Endothelial cell of umbilical vein (primary cell): ENCODE results near the gene MAEL.

Source experiments
- CTCF ChIP-seq, 2 donors: IDR thresholded peaks; 1 replicate in 1 of 2; 2 replicates in 1 of 2; pipeline ENCODE4 v1.5.1; 2011; ENCODE audit warnings: low read length in 2 of 2, mild to moderate bottlenecking in 2 of 2, moderate library complexity in 2 of 2, control low read depth in 1 of 2, inconsistent platforms in 1 of 2, low read depth in 1 of 2; ENCODE audit not compliant: insufficient read depth in 1 of 2; ENCODE audit errors: extremely low read depth in 1 of 2
- EZH2 ChIP-seq: IDR thresholded peaks from 2 replicates; pipeline ENCODE4 v1.6.1; 2012; ENCODE audit warnings: borderline replicate concordance, low read depth, mild to moderate bottlenecking, moderate library complexity, low read length, inconsistent platforms; ENCODE audit not compliant: severe bottlenecking
- FOS ChIP-seq: IDR thresholded peaks from 2 replicates; pipeline ENCODE4 v1.6.1; 2011; ENCODE audit warnings: mild to moderate bottlenecking, low read length, moderate library complexity, borderline replicate concordance; ENCODE audit not compliant: insufficient read depth
- GATA2 ChIP-seq: IDR thresholded peaks from 2 replicates; pipeline ENCODE4 v1.7.0; 2011; ENCODE audit warnings: low read depth, mild to moderate bottlenecking, moderate library complexity, mixed read lengths, low read length; ENCODE audit not compliant: insufficient read length, insufficient read depth
- JUN ChIP-seq: IDR thresholded peaks from 2 replicates; pipeline ENCODE4 v1.6.1; 2011; ENCODE audit warnings: borderline replicate concordance, low read depth; ENCODE audit not compliant: insufficient read length, insufficient read depth
- MAX ChIP-seq: IDR thresholded peaks from 2 replicates; pipeline ENCODE4 v1.6.1; 2011; ENCODE audit not compliant: insufficient read depth, insufficient read length
- MYC ChIP-seq: IDR thresholded peaks from one replicate; pipeline ENCODE4 v1.6.1; 2011; ENCODE audit warnings: mild to moderate bottlenecking, low read depth, low read length
- POLR2A ChIP-seq: IDR thresholded peaks from 2 replicates; pipeline ENCODE4 v1.6.1; 2012; ENCODE audit warnings: low read depth, mild to moderate bottlenecking, control low read depth, low read length
- POLR2AphosphoS5 ChIP-seq: IDR thresholded peaks from 2 replicates; pipeline ENCODE4 v1.6.1; 2012; ENCODE audit warnings: low read depth, mild to moderate bottlenecking, control low read depth, low read length, moderate library complexity; ENCODE audit not compliant: insufficient read depth

GRCh38 chr1:167051907-167052306 lies 62.8 kb downstream of the MAEL start:
- no peak for TF ChIP-seq CTCF (IDR thresholded peaks at IDR 0.05; ENCODE audit: extremely low read depth in 1 of 2, insufficient read depth in 1 of 2, low read depth in 1 of 2, low read length in 2 of 2)
- no peak for TF ChIP-seq GATA2
- TF ChIP-seq POLR2A = no peak
- TF ChIP-seq MAX = no peak
- TF ChIP-seq POLR2AphosphoS5 = no peak
- no peak for TF ChIP-seq EZH2
- no peak for TF ChIP-seq JUN
- no peak for TF ChIP-seq FOS
- TF ChIP-seq MYC = no peak
